GM19397 (cell line): ENCODE results near the gene ZNF580.

ENCODE experiments used
- ATAC-seq: cut with Tn5 transposase; IDR thresholded peaks from one replicate; pipeline ENCODE4 v1.9.1; 2021; ENCODE audit warnings: mild to moderate bottlenecking, moderate library complexity; ENCODE audit not compliant: unreplicated experiment

The ZNF580 gene

DNA sequence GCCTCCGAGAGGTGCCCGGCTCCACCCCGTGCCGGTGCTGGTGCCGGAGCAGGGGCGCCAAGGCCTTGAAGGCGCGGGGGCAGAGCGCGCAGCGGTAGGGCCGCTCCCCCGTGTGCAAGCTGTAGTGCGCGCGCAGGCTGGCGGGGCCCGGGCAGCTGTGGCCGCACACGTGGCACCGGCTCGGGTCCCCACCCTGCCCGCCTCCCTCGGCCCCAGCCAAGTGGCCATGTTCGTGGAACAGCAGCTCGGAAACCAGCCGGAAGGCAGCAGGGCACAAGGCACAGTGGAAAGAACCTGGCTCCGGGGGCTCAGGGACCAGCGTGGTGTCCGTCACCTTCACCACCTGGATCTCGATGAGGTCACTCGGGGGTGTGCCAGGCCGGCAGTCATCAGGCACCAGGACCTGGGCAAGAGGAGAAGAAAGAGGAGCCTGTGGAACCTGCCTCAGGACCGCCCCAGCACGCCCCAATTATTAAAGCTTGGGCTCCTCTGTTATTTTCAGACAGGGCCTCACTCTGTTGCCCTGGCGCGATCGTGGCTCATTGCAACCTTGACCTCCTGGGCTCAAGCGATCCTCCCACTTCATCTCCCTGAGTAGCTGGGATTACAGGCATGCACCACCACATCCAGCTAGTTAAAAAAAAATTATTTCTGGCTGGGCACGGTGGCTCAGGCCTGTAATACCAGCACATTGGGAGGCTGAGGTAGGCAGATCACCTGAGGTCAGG lies 18.4 kb upstream of the ZNF580 start:
- ATAC-seq = no peak

DNA sequence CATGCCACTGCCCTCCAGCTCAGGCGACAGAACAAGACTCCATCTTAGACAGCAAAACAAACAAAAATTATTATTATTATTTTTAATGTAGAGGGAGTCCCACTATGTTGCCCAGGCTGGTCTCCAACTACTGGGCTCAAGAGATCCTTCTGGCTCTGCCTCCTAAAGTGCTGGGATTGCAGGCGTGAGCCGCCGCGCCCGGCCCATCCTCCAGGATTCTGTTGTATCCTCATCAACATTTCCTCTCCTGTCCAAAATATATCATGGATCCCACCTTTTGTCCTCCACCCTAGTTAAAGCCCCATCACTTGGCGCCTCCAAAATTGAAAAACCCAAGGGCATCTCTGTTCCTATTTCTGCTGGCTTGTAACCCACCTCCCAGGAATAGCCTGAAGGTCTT lies 17.7 kb upstream of the ZNF580 start:
- ATAC-seq = no peak

DNA sequence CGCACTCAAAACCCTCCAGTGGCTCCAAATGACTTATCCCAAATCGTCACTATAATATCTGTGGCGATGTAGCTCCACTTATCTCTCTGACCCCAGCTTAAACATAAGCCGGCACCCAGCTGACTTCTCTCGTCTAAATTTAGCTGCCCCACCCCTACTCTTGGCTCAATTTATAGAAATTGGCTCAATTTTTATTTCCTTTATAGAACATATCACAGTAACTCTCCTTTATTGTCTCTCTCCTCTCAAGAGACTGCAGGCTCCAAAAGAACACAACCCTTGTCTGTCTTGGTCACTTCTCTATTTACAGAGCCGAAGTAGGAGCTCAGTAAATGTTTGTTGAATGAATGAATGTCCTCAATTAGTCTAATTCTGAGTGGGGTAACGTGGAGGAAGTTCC lies 17.2 kb upstream of the ZNF580 start:
- no peak for ATAC-seq

DNA sequence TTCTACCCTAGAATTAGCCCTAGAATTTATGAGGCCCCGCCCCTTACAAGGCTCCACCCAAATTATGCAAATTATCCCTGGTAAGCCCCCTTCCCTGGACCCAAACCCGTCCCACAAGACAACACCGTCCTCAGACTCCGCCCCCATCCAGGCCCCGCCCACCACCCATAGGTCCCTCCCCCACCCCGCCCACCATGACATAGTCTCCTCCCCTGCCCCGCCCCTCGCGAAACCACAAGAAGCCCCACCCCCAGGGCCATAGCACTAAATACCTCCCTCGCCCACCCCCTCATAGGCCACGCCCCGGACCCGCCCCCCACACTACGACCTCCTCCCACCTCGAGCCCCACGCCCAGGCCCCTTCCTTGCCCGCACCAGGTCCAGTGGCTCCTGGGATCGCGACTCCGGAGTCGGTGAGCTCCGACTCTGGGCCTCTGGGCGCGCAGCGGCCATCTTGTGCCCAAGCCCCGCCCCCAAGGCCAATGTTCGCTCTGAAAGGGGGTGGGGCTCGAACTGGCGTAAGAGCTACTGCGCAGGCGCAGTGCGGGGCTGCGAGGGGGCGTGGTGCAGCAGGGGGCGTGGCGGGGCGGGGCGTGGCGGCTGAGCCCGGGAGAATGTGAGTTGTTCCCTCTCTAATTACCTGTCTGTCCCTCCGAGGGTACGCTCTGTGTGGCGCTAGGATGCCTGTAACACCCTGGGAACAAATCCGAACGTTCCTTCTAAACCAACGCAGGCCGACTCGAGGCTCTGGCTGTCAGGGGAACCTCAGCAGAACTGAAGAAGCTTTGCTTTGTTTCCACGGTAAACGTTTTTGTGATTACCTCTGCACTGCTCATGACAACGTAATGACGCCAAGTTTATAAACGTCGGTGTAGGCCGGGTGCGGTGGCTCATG lies 16.4 kb upstream of the ZNF580 start, which contains the start of gene ZNF784:
Gene ZNF784, minus strand, starts transcription at position 458 of the 895 bp plus-strand sequence. Its CDS starts 5 bp downstream, at position 453.
- peak; percentile 66 for ATAC-seq

DNA sequence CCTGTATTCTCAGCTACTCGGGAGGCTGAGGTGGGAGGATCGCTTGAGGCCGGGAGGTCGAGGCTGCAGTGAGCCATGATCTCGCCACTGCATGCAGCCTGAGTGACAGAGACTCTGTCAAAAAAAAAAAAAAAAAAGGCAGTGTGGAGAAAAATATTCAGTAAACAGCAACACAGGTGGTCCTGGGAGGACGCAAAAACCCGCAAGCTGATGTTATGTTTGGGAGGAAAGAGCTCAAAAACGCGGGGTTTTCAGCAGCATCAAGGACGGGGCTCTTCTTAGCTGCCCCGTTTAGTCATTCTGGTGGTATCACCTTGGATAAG lies 15.8 kb upstream of the ZNF580 start:
- ATAC-seq = no peak

DNA sequence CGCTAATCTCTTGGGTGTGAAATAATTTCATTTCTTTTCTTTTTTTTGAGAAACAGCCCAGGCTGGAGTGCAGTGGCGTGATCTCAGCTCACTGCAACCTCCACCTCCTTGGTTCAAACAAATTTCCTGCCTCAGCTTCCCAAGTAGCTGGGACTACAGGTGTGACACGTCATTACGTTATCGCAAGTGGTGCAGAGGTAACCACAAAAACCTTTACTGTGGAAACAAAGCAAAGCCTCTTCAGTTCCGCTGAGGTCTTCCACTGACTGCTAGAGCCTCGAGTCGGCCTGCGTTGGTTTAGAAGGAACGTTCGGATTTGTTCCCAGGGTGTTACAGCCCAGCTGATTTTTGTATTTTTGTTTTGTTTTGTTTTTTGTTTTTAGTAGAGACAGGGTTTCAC lies 14.5 kb upstream of the ZNF580 start:
- ATAC-seq = no peak

DNA sequence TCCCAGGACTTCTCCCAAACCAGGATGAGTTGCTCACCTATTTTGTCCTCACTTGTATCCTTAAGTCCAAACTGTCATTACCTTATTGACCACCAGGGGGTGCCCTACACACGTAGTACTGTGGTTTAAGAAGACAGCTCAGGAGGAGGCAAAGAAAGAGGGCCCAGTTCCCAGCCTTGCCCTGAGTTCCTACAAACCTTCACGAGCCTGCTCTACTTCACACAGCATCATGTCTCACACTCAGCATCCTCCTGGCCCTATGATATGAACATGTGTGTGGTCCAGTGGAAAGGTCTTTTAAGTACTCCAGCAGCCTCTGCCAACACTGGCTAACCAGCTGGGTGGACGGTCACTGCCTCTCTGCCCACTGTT lies 8.4 kb upstream of the ZNF580 start:
- ATAC-seq = no peak

DNA sequence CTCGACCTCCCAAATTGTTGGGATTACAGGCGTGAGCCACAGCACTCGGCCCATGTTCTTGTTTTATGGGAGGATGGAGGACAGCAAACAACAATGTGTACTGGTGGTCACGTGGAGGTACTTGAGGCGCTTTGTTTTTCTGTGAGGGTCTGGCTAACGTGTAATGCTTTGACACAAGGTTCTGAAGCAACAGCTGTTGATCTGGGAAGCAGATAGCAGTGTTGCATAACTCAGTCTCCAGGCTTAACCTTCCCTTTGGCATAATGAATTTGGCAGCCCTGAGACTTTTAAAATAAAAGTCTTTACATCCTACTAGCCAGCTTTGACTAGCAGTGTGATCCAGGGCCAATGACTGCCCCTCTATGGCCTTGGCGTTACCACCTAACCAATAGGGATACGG lies 6.9 kb upstream of the ZNF580 start:
- ATAC-seq = no peak

DNA sequence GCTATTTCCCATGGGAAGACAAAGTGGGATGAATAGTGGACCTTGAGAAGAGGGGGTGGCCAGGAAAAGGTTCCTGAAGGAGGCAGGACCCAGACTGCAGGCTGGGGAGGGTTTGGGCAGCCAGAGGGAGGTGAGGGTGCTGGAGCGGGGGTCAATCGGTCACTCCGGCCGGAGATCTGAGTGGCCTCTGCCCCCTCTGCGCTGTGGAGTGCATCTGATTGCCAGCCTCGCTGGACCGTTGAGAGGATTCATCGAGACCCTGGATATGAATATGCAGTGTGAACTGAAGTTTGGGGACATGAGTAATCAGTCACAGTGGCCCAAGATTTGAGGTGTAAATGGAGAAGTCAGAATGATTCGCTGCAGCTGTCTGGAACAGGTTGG lies 5.5 kb upstream of the ZNF580 start:
- no peak for ATAC-seq

DNA sequence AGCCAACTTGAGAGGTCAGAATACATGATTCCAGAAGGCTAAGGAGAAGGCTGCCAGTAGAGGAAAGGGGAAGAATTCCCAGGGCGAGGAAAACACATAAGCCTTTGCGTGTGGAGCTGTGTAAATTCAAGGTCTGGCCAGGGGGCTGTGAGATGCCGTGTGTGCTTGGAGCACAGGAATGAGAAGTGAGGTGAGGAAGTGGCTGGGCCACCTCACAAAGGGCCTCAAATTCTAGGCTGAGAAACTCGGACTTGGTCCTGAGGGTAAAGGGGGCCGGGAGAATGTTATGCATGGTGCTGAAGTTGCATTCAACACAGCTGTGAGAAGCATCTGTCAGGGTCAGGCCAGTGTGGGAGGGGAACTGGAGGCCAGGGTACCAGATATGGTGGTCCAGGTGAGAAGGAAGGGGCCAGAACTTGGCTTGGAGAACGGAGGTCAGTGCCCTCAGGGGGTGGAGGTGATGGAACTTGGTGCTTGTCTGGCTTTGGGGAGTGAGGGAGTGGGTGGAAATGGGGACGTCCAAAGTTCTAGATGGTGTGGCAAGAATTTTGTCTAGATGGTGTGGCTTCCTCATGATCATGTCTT lies 4.9 kb upstream of the ZNF580 start:
- ATAC-seq = no peak

DNA sequence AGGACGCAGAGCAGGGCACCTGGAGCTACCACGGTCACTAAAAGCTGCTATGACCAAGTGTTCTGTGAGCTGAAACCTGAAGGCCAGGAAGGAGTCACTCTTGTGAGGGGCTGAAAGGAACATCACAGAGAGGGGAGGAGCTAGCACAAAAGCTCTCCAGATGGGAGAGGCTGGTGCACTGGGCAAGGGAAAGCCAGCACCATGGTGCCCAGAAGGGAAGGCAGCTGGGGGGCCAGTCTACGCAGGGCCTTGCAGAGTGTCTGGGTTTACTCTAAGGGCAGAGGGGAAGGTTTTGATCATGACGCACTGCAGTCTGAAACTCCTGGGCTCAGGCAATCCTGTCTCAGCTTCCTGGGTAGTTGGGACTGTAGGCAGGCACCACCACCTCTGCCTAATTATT lies 4.1 kb upstream of the ZNF580 start:
- ATAC-seq = no peak

DNA sequence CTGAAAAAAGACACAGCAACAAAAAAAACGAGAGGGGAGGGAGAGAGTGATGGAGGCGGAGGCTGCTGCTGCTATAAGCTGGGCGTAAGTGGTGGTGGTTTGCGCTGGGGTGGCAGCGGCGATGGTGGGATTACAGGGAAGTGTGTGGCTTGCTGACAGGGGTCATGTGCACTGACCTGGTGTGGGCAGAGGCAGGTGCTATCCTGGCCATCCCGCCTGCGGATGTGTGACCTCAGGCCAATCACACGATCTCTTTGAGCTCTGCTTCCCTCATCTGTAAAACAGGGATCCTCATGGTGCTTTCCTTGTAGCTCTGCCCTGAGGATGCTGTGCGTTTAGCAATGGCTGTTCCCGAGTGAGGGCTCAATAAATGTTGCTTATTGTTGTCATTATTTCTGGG lies 3.3 kb upstream of the ZNF580 start:
- no peak for ATAC-seq

DNA sequence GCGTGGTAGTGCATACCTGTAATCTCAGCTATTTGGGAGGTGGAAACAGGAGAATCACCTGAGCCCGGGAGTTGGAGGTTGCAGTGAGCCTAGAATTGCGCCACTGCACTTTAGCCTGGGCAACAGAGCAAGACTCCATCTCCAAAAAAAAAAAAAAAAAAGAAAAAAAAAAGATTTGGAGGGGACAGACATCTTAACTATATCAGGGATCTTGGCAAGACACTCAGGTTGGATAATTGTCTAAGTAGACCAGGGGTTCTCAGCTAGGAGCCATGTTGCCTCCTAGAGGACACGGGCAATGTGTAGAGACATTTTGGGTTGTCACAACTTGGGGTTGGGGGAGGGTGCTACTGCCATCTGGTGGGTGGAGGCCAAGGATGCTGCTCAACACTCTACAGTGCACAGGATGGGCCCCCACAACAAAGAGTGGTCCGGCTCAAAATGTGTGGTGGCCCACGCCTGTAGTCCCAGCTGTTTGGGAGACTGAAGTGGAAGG lies 1.9 kb upstream of the ZNF580 start:
- no peak for ATAC-seq

DNA sequence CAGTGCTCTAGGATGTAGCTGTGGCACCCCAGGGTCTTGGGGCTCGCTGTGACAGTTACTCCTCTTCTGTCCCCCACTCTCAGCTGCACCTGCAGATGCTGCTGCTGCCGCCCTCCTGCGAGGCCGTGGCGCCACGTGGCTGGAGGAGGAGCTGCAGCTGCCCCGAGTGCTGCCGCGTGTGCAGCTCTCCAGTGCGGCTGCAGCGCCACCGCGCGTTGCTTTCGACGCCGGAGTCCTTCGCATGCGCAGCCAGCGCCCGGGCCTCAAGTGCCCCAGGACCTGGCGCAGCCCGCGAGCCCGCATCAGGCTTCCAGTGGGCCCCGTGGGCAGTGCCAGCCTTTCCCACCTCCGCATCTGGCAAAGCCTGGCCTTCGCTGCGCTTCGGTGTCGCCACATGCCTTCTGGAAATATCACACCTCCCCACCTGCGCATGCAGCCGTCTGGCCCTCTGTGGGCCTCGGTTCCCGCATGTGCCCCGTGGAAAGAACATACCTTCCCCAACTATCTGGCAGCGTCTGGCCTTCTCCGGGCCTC lies 692 bp upstream of the ZNF580 start:
- no peak for ATAC-seq

DNA sequence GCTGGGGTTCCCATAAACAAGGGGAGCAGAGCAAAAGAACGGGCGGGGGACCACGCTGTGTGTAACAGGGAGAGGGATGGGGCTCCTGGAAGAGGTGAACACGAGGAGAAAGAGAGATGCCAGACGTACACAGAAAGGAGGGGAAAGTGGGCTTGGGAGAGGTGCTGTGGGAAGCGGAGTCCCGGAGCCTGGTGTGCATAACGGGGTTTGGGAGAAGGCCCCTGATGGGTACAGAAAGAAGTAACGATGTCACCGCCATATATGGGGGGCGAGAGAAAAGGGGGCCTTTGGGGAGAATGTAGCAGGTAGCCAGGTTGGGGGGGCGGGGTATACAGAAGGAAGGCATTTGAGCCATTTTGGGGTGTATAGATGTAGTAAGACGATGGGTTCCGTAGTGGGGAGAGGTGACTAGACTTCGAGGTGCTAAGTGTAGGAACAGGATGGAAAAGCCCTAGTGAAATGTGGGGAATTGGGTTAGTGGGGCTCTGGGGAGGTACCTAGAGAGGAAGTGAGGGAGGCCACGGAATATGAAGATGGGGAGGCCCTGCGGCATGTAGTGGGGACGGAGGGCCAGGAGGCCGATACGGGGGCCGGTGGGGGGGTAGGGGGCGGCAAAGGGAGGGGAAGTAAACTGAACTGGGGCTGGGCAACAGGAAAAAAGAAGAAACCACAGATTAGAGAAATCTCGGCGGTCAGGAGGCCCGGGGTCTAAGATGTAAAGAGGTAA lies 787 bp downstream of the ZNF580 start:
- ATAC-seq = no peak

DNA sequence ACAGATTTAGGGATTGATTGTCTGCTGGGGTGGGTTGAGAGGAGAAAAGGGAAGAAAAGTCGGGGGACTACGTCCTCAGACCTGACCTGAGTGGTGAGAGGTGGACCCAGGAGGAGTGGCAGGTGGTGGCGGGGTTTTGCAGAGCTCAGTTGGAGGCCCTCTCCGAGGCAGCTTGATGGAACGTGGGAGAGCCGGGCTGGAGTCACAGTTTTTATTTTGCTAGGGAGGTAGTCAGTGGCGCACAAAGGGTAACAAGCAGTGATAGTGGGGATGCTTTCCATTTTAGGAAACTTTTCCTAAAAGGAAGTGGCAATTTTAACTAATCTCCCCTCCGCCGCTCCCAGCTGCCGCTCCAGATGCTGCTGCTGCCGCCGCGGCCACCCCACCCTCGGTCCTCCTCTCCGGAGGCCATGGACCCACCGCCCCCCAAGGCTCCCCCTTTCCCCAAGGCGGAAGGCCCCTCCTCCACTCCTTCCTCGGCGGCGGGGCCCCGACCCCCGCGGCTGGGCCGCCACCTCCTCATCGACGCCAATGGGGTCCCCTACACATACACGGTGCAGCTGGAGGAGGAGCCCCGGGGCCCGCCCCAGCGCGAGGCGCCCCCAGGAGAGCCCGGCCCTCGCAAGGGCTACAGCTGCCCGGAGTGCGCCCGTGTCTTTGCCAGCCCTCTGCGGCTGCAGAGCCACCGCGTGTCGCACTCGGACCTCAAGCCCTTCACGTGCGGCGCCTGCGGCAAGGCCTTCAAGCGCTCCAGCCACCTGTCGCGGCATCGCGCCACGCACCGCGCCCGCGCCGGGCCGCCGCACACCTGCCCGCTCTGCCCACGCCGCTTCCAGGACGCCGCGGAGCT lies 1.6 kb downstream of the ZNF580 start:
- no peak for ATAC-seq

DNA sequence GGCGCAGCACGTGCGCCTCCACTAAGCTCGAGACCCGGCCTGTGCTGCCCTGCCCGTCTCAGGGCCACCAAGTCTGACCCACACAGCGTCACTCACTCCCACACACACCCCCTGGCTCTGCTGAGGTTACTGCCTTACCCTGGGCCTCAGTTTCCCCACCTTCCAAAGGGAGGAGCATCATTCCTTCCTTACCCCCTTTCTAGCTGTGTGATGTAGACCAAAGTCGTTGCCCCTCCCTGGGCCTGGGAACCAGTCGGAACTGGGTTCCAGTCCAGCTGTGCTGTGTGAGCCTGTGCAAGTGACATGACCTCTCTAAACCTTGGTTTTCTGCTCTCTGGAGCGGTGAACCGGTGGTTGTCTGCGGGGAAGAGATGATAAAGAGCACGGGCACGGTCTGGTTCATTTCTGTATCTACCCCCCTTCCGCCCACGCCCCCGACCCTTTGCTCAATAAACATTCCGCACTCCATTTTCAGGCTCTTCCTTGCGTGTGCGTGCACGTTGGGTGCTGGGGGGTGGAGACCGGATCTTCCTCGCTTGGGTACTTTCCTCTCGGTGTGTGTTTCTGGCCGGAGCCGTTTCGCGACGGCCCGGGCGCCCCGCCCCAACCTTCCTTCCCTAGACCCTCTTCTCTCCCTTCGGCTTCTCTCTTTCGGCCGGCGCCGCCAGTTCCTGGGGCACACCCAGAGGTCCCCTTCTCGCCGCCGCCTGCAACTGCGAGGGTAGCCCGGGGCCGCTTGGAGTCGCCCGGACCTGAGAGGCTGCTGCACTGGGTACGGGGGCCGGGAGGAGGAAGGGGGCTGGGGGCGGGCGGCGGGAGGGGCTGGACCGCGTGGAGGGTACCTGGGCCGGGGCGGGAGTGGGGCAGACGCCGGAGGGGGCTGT lies 2.4 kb downstream of the ZNF580 start, which contains the start of gene ZNF581:
Gene ZNF581, plus strand, starts transcription at position 647 of the 884 bp plus-strand sequence. CDS start 923 bp downstream, outside the sequence.
- peak; percentile 27 for ATAC-seq

DNA sequence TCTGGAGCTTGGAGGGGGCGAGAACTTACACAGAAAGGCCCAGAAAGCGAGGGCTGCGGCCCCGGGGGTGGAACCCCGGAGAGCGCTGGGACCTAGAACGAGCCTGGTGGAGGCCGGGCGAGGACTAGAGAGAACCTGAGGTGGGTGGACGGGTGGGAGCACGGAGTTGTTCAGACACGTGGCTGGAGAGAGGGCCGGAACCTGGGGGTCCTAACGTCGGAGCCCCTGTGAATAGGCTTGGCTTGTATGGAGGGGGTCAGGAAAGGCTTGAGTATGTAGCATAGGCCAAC lies 3.0 kb downstream of the ZNF580 start:
- no peak for ATAC-seq

DNA sequence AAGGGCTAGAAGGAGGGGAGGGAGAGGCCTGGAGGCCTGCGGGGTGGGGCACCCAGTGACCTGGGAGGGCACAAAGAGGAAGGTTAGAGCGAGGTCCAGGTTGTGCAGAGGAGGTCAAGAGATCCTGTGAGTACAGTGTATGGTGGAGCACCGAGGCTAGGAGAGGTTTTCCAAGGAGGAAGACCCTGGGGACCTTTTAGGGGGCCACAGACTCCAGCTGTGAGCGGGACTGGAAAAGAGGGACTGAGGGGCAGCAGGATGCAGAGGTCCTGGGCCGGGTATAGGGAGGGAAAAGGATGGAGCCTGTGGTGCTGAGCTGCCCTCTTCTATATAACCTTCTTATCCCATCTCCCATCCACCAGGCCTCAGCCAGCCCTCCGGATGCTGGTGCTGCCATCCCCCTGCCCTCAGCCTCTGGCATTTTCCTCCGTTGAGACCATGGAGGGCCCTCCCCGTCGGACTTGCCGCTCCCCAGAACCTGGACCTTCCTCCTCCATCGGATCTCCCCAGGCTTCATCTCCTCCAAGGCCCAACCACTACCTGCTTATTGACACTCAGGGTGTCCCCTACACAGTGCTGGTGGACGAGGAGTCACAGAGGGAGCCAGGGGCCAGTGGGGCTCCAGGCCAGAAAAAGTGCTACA lies 3.5 kb downstream of the ZNF580 start:
- ATAC-seq = no peak
